ENCODE results near the gene MACROD2.

GRCh38 chr20:15859061-15859460, 1863.7 kb downstream of the MACROD2 start:
- no peak for TF ChIP-seq TAF1 (IDR thresholded peaks at IDR 0.05; ENCODE audit: borderline replicate concordance, insufficient read depth, low read length)
- TF ChIP-seq SIN3A (IDR thresholded peaks at IDR 0.05; ENCODE audit: borderline replicate concordance, insufficient read depth, low read length) = no peak
- no peak for TF ChIP-seq POLR2AphosphoS5 (IDR thresholded peaks at IDR 0.05; ENCODE audit: low read depth, low read length)
